Measurements from ENCODE around the gene TRIM66.

The TRIM66 gene

GRCh38 chr11:8640267-8640906 lies 42.1 kb downstream of the TRIM66 start:
- TF ChIP-seq YY1 (IDR thresholded peaks at IDR 0.05; ENCODE audit: low read depth) = no peak
- TF ChIP-seq RAD21 (IDR thresholded peaks at IDR 0.05; ENCODE audit: low read depth) = no peak
- no peak for TF ChIP-seq TCF12 (IDR thresholded peaks at IDR 0.05; ENCODE audit: low read depth)
- no peak for TF ChIP-seq MAX (IDR thresholded peaks at IDR 0.05)
- no peak for TF ChIP-seq CEBPB (IDR thresholded peaks at IDR 0.05)
- TF ChIP-seq EP300 (IDR thresholded peaks at IDR 0.05; ENCODE audit: borderline replicate concordance) = no peak
- no peak for TF ChIP-seq FOXM1 (IDR thresholded peaks at IDR 0.05; ENCODE audit: borderline replicate concordance, low read depth)
- TF ChIP-seq EGR1 (IDR thresholded peaks at IDR 0.05) = no peak
- TF ChIP-seq TAF1 (IDR thresholded peaks at IDR 0.05; ENCODE audit: low read depth) = no peak
- TF ChIP-seq REST (IDR thresholded peaks at IDR 0.05; ENCODE audit: low read depth) = no peak
- no peak for TF ChIP-seq CREB1 (IDR thresholded peaks at IDR 0.05; ENCODE audit: low read depth)
- no peak for TF ChIP-seq USF1 (IDR thresholded peaks at IDR 0.05)
- TF ChIP-seq NFIC (IDR thresholded peaks at IDR 0.05) = no peak
- TF ChIP-seq ZBTB7A (IDR thresholded peaks at IDR 0.05; ENCODE audit: low read depth) = no peak
- no peak for TF ChIP-seq TEAD4 (IDR thresholded peaks at IDR 0.05)

DNA sequence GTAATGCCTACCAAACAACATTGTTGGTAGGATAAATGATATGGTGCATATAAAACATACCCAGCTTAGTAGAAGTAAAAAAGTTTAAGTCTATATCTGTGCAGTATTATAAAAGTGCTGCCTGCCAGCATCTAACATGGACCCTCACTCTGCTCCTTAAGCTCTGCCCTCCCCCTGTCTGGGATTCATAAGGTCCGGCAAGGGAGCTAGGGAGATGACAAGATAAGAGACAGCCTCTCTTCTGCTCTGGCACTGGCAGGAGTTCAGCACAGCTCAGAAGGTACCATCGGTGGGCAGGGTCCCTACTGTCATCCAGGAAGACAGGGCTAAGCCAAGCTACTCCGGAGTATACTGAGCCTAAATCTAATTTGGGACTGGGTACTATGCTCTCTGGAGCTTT lies 42.8 kb downstream of the TRIM66 start:
- TF ChIP-seq TCF12 (IDR thresholded peaks at IDR 0.05; ENCODE audit: low read depth) (no peak), RAD21 (IDR thresholded peaks at IDR 0.05; ENCODE audit: low read depth) (no peak), EP300 (IDR thresholded peaks at IDR 0.05; ENCODE audit: borderline replicate concordance) (no peak), EGR1 (IDR thresholded peaks at IDR 0.05) (no peak), NFIC (IDR thresholded peaks at IDR 0.05) (no peak), TAF1 (IDR thresholded peaks at IDR 0.05; ENCODE audit: low read depth) (no peak), MAX (IDR thresholded peaks at IDR 0.05) (no peak), CREB1 (IDR thresholded peaks at IDR 0.05; ENCODE audit: low read depth) (no peak), ZBTB7A (IDR thresholded peaks at IDR 0.05; ENCODE audit: low read depth) (no peak), YY1 (IDR thresholded peaks at IDR 0.05; ENCODE audit: low read depth) (no peak), FOXM1 (IDR thresholded peaks at IDR 0.05; ENCODE audit: borderline replicate concordance, low read depth) (no peak)

GRCh38 chr11:8638300-8638699 lies 44.2 kb downstream of the TRIM66 start:
- TF ChIP-seq TAF1 (IDR thresholded peaks at IDR 0.05; ENCODE audit: low read depth) (no peak), TCF12 (IDR thresholded peaks at IDR 0.05; ENCODE audit: low read depth) (no peak), MAX (IDR thresholded peaks at IDR 0.05) (no peak), EP300 (IDR thresholded peaks at IDR 0.05; ENCODE audit: borderline replicate concordance) (no peak), REST (IDR thresholded peaks at IDR 0.05; ENCODE audit: low read depth) (no peak), CEBPB (IDR thresholded peaks at IDR 0.05) (no peak)

DNA sequence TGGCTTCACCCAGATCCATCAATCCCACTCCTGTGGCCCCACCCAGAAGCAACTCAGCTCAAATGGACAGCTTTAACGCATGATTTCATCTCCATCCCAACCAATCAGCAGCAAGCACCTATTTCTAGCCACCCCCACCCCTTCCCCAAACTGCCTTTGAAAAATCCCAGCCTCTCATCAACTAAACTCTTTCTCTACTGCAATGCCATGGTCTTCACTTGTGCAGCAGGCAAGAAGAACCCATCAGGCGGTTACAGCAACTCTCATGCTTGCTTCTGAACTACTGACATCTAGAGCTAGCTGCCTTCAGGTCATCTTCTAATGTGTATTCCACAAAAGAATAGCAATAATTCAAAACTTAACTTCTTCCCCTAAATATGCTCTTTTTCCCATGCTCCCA lies 46.3 kb downstream of the TRIM66 start:
- TF ChIP-seq NFIC (IDR thresholded peaks at IDR 0.05) (no peak), ZBTB7A (IDR thresholded peaks at IDR 0.05; ENCODE audit: low read depth) (no peak), TEAD4 (IDR thresholded peaks at IDR 0.05) (no peak), TCF12 (IDR thresholded peaks at IDR 0.05; ENCODE audit: low read depth) (no peak), RAD21 (IDR thresholded peaks at IDR 0.05; ENCODE audit: low read depth) (no peak), USF1 (IDR thresholded peaks at IDR 0.05) (no peak), EGR1 (IDR thresholded peaks at IDR 0.05) (no peak), TAF1 (IDR thresholded peaks at IDR 0.05; ENCODE audit: low read depth) (no peak), FOXM1 (IDR thresholded peaks at IDR 0.05; ENCODE audit: borderline replicate concordance, low read depth) (no peak), REST (IDR thresholded peaks at IDR 0.05; ENCODE audit: low read depth) (no peak), CREB1 (IDR thresholded peaks at IDR 0.05; ENCODE audit: low read depth) (no peak), CEBPB (IDR thresholded peaks at IDR 0.05) (no peak), EP300 (IDR thresholded peaks at IDR 0.05; ENCODE audit: borderline replicate concordance) (no peak), MAX (IDR thresholded peaks at IDR 0.05) (no peak), YY1 (IDR thresholded peaks at IDR 0.05; ENCODE audit: low read depth) (no peak)
